ENCODE measurements around the gene PCK2. TPM values are rescaled to one million over a fixed set of nuclear protein-coding genes. Genes with fewer than 3 reads are reported as not detected.

Gene PCK2
- total and polyA plus RNA-seq, 2 of the 13 experiments (the other 11 are each of a cell fraction or from before 2014, with no cell fraction given), result 129 to 272 TPM

DNA sequence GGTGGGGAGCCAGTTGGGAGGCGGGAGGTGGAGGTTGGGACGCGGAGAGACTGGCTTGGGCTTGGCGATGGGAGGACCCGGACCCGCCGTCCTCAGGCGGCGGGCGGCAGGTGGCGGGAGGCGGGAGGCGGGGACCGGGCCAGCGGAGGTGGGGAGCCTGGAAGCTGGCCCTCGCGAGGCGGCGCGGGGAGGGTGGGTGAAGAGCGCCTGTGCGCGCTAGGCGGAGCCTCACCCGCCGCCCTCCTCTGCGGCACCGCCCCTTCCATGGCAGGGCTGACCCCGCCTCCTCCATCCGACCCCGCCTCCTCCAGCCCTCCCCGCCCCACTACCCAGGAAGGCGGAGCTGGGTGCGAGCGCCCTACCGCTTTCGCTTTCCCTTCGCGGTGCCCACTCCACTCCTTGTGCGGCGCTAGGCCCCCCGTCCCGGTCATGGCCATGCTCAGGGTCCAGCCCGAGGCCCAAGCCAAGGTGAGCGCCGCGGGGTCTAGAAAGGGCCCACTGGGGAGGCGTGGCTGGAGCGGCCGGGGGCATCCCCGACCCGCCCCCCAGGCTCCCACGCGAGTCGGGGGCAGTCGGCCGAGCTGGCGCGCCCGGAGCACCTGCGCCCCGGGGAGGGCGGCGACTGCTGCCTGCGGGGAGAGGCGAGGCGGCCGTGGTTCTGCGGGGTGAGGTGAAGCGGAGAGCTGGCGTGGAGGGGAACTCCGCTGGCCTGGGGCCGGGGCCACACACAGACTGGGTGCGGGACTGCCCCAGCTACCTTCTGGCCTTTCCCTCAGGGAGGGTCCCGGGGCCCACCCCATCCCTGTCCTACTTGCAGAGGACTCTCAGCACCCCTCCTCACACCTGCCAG, 41.9 kb downstream of the PCK2 start, which contains the start of gene PSME1 (continued):
- TF ChIP-seq, protein P1, sequence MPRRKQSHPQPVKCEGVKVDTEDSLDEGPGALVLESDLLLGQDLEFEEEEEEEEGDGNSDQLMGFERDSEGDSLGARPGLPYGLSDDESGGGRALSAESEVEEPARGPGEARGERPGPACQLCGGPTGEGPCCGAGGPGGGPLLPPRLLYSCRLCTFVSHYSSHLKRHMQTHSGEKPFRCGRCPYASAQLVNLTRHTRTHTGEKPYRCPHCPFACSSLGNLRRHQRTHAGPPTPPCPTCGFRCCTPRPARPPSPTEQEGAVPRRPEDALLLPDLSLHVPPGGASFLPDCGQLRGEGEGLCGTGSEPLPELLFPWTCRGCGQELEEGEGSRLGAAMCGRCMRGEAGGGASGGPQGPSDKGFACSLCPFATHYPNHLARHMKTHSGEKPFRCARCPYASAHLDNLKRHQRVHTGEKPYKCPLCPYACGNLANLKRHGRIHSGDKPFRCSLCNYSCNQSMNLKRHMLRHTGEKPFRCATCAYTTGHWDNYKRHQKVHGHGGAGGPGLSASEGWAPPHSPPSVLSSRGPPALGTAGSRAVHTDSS (CRISPR knock-in tag; conservative IDR thresholded peaks at IDR 0.05), result 0 out of 2 replicates have a peak, but pooled peaks have one; percentile 48
- TF ChIP-seq RXRB (CRISPR knock-in tag; IDR thresholded peaks at IDR 0.05; ENCODE audit: borderline replicate concordance) (peak; percentile 59; the same call in 1 of the 2 replicates), ZBTB7B (CRISPR knock-in tag; IDR thresholded peaks at IDR 0.05) (peak; percentile 84), ZNF879 (CRISPR knock-in tag; IDR thresholded peaks at IDR 0.05) (no peak; the same call in 1 of the 2 replicates), ATAD3A (CRISPR knock-in tag; IDR thresholded peaks at IDR 0.05) (0 out of 2 replicates have a peak, but pooled peaks have one; percentile 62), RCOR2 (CRISPR knock-in tag; IDR thresholded peaks at IDR 0.05) (no peak), ZNF232 (CRISPR knock-in tag; IDR thresholded peaks at IDR 0.05; ENCODE audit: borderline replicate concordance) (peak; percentile 94), NCOA1 (CRISPR knock-in tag; IDR thresholded peaks at IDR 0.05) (no peak), ZNF30 (CRISPR knock-in tag; IDR thresholded peaks at IDR 0.05) (no peak), EEA1 (CRISPR knock-in tag; IDR thresholded peaks at IDR 0.05; ENCODE audit: borderline replicate concordance) (peak; percentile 16; the same call in 1 of the 2 replicates), SOX6 (IDR thresholded peaks at IDR 0.05) (no peak), SOX6 (CRISPR knock-in tag; IDR thresholded peaks at IDR 0.05) (peak; percentile 54), EP300 (IDR thresholded peaks at IDR 0.05; ENCODE audit: low read depth in 2 of 2, low read length in 2 of 2) (peak; percentile 23 to 43; a peak in 1 of 4 replicates), EP300 (CRISPR knock-in tag; IDR thresholded peaks at IDR 0.05; ENCODE audit: borderline replicate concordance) (no peak), TBX3 (IDR thresholded peaks at IDR 0.05; ENCODE audit: borderline replicate concordance) (peak; percentile 52; the same call in 1 of the 2 replicates), RFX1 (IDR thresholded peaks at IDR 0.05) (no peak), IKZF1 (IDR thresholded peaks at IDR 0.05) (no peak), PITX1 (CRISPR knock-in tag; IDR thresholded peaks at IDR 0.05) (no peak; the same call in 1 of the 2 replicates)
- TF ChIP-seq, protein P2, sequence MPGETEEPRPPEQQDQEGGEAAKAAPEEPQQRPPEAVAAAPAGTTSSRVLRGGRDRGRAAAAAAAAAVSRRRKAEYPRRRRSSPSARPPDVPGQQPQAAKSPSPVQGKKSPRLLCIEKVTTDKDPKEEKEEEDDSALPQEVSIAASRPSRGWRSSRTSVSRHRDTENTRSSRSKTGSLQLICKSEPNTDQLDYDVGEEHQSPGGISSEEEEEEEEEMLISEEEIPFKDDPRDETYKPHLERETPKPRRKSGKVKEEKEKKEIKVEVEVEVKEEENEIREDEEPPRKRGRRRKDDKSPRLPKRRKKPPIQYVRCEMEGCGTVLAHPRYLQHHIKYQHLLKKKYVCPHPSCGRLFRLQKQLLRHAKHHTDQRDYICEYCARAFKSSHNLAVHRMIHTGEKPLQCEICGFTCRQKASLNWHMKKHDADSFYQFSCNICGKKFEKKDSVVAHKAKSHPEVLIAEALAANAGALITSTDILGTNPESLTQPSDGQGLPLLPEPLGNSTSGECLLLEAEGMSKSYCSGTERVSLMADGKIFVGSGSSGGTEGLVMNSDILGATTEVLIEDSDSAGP (CRISPR knock-in tag; IDR thresholded peaks at IDR 0.05; ENCODE audit: borderline replicate concordance), result no peak
- TF ChIP-seq, protein P3, sequence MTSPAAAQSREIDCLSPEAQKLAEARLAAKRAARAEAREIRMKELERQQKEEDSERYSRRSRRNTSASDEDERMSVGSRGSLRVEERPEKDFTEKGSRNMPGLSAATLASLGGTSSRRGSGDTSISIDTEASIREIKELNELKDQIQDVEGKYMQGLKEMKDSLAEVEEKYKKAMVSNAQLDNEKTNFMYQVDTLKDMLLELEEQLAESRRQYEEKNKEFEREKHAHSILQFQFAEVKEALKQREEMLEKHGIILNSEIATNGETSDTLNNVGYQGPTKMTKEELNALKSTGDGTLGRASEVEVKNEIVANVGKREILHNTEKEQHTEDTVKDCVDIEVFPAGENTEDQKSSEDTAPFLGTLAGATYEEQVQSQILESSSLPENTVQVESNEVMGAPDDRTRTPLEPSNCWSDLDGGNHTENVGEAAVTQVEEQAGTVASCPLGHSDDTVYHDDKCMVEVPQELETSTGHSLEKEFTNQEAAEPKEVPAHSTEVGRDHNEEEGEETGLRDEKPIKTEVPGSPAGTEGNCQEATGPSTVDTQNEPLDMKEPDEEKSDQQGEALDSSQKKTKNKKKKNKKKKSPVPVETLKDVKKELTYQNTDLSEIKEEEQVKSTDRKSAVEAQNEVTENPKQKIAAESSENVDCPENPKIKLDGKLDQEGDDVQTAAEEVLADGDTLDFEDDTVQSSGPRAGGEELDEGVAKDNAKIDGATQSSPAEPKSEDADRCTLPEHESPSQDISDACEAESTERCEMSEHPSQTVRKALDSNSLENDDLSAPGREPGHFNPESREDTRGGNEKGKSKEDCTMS (CRISPR knock-in tag; conservative IDR thresholded peaks at IDR 0.05), result peak; percentile 14; the same call in 1 of the 2 replicates
- TF ChIP-seq, protein P4, sequence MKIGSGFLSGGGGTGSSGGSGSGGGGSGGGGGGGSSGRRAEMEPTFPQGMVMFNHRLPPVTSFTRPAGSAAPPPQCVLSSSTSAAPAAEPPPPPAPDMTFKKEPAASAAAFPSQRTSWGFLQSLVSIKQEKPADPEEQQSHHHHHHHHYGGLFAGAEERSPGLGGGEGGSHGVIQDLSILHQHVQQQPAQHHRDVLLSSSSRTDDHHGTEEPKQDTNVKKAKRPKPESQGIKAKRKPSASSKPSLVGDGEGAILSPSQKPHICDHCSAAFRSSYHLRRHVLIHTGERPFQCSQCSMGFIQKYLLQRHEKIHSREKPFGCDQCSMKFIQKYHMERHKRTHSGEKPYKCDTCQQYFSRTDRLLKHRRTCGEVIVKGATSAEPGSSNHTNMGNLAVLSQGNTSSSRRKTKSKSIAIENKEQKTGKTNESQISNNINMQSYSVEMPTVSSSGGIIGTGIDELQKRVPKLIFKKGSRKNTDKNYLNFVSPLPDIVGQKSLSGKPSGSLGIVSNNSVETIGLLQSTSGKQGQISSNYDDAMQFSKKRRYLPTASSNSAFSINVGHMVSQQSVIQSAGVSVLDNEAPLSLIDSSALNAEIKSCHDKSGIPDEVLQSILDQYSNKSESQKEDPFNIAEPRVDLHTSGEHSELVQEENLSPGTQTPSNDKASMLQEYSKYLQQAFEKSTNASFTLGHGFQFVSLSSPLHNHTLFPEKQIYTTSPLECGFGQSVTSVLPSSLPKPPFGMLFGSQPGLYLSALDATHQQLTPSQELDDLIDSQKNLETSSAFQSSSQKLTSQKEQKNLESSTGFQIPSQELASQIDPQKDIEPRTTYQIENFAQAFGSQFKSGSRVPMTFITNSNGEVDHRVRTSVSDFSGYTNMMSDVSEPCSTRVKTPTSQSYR (CRISPR knock-in tag; IDR thresholded peaks at IDR 0.05; ENCODE audit: borderline replicate concordance), result peak; percentile 65
